A549 (cell line): Measurements from ENCODE around the gene C2CD3.
A peak's percentile ranks its signal among the peaks of the same experiment; 100 is the strongest.

Experiments used
- CBX2 ChIP-seq: fragments of 200-600 bp; sonication (generic); IDR thresholded peaks from 2 replicates; pipeline ENCODE4 v1.6.1; 2016; ENCODE audit warnings: low read depth, mild to moderate bottlenecking, borderline replicate concordance
- CTCF ChIP-seq: fragments of >200 bp; sonication (Bioruptor Twin); formaldehyde crosslinking; IDR thresholded peaks from 3 replicates; pipeline ENCODE4 v1.5.1; 2016
- FOSL2 ChIP-seq, 2 experiments: fragments of 450-650 bp in 1 of 2; fragments of >200 bp in 1 of 2; sonication (Bioruptor Twin) in 1 of 2; formaldehyde crosslinking; IDR thresholded peaks; 2 replicates each; pipeline versions ENCODE4 v1.5.0 to v1.6.1; 2016 to 2020; ENCODE audit warnings: mild to moderate bottlenecking in 1 of 2, moderate library complexity in 1 of 2
- POLR2A ChIP-seq: IDR thresholded peaks from 2 replicates; pipeline ENCODE4 v1.6.1; 2012; ENCODE audit warnings: mild to moderate bottlenecking, low read length
- RARB ChIP-seq: fragments of 250-450 bp; sonication (Bioruptor Pico); IDR thresholded peaks from 2 replicates; pipeline ENCODE4 v1.8.0; 2021; ENCODE audit warnings: mild to moderate bottlenecking, moderate library complexity
- RFX5 ChIP-seq: fragments of 450-650 bp; IDR thresholded peaks from 2 replicates; pipeline ENCODE4 v1.7.1; 2014; ENCODE audit warnings: antibody characterized with exemption, mild to moderate bottlenecking, moderate library complexity
- SREBF2 ChIP-seq: fragments of 450-650 bp; IDR thresholded peaks from 2 replicates; pipeline ENCODE4 v1.6.1; 2014; ENCODE audit warnings: mild to moderate bottlenecking, moderate library complexity
- USF2 ChIP-seq: fragments of 450-650 bp; IDR thresholded peaks from 2 replicates; pipeline ENCODE4 v1.6.1; 2014; ENCODE audit warnings: antibody characterized with exemption

GRCh38 chr11:74179234-74180052, 8.6 kb upstream of the C2CD3 start:
- no peak for TF ChIP-seq CTCF
- TF ChIP-seq POLR2A: no peak
- TF ChIP-seq RFX5: no peak
- no peak for TF ChIP-seq RARB
- no peak for TF ChIP-seq SREBF2
- no peak for TF ChIP-seq USF2
- TF ChIP-seq CBX2: no peak
- no peak for TF ChIP-seq FOSL2 (IDR thresholded peaks at IDR 0.05)
- TF ChIP-seq FOSL2 (CRISPR knock-in tag; IDR thresholded peaks at IDR 0.05): peak; percentile 53; the same call in 1 of the 2 replicates
